Kidney epithelial cell (primary cell): ENCODE data around the gene COL5A2. TPM values are rescaled to one million over a fixed set of nuclear protein-coding genes. Genes with fewer than 3 reads are reported as not detected.

Experiments used
- DNase-seq: peaks from one replicate; pipeline ENCODE4 v3.0.0-alpha.2; 2010; ENCODE audit warnings: low read depth
- H3K27me3 ChIP-seq: 2 replicates; pipeline ENCODE4 v1.6.0; 2011; ENCODE audit warnings: low read length; ENCODE audit not compliant: control insufficient read depth, insufficient read depth
- H3K36me3 ChIP-seq: 2 replicates; pipeline ENCODE4 v1.5.1; 2011; ENCODE audit warnings: low read length; ENCODE audit not compliant: control insufficient read depth, insufficient read depth
- H3K4me3 ChIP-seq: 2 replicates; pipeline ENCODE4 v1.5.1; 2011; ENCODE audit warnings: low read depth, mild to moderate bottlenecking, control low read depth, low read length
- total RNA-seq: library from RNA; depleted of rRNA; stranded (reverse); fragments of >200 nt; gene quantifications from 2 replicates; pipeline ENCODE4 v1.2.3, GENCODE V29; 2015
- TF ChIP-seq, protein P1 (sequence below): IDR thresholded peaks from 2 replicates; pipeline ENCODE4 v1.5.1; 2011; ENCODE audit warnings: mild to moderate bottlenecking, moderate library complexity, low read length, control low read depth, inconsistent platforms; ENCODE audit not compliant: insufficient read depth, poor library complexity, severe bottlenecking

COL5A2 gene
- total RNA-seq, 1 donor from 2014 or later = 27.1 TPM

DNA sequence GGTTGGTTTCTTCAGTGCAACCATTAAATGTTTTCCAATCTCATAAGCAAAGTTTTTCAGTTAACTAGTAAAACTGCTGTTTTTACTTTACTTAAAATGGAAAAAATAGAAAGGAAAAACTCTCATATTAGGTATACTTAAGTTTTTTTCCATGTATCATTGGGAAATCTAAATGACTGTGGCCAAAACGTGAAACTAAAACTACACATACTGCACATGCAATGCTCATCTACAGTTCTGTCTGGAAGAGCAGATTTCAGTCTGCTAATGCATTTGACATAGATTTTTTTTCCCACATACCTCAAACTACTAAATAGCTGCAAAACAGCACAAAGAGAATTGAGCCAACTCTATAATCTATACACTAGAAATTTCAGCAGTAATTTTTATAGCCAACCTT lies 62.6 kb downstream of the COL5A2 start:
- TF ChIP-seq, protein P1, sequence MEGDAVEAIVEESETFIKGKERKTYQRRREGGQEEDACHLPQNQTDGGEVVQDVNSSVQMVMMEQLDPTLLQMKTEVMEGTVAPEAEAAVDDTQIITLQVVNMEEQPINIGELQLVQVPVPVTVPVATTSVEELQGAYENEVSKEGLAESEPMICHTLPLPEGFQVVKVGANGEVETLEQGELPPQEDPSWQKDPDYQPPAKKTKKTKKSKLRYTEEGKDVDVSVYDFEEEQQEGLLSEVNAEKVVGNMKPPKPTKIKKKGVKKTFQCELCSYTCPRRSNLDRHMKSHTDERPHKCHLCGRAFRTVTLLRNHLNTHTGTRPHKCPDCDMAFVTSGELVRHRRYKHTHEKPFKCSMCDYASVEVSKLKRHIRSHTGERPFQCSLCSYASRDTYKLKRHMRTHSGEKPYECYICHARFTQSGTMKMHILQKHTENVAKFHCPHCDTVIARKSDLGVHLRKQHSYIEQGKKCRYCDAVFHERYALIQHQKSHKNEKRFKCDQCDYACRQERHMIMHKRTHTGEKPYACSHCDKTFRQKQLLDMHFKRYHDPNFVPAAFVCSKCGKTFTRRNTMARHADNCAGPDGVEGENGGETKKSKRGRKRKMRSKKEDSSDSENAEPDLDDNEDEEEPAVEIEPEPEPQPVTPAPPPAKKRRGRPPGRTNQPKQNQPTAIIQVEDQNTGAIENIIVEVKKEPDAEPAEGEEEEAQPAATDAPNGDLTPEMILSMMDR = no peak
- no peak for DNase-seq
- Histone ChIP-seq H3K27me3 (no peaks in the 10 kb centered on the region), H3K36me3 (no peaks in the 10 kb centered on the region), H3K4me3 (no peak overlapping the region)

DNA sequence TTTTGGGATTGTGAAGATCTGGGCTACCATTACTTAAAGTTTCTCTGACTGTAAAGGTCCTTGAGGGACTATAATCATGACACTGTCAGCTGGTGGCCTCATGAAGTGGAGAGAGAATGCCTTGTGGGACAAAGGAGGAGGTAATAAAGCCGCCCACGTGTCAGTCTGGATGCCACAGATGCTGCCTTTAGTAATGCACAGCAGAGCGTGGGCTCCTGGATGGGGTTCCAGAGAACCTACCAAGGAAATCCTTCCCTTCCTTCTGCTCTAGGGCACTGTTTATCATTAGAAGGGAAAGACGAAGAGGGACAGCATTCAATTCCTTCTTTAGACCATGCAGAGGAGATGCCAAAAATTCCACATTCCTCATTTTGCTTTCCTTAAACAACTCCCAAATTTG lies 63.5 kb downstream of the COL5A2 start:
- DNase-seq = no peak
- Histone ChIP-seq H3K4me3 (no peak overlapping the region), H3K36me3 (no peaks in the 10 kb centered on the region), H3K27me3 (no peaks in the 10 kb centered on the region)
- TF ChIP-seq, protein P1 = no peak

DNA sequence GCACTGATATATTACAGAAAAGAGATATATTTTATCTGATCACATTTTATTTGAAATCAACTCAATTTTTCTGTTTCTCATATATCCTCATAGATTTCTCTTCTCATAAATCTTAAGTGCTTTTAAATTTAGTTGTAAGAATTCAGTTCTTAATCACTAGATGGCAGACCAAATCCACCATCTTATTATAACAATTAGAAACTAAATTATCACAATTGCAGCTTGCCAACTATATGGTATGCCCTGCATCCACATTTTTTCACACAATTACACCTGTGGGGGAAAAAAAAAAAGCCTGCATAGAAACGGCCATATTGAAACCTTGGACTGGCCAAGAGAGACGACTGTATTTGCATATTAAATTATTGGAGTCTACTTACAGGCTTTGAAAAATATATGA lies 64.4 kb downstream of the COL5A2 start:
- TF ChIP-seq, protein P1 = no peak
- no peak for DNase-seq
- no peaks in the 10 kb centered on the region for H3K36me3 ChIP-seq

DNA sequence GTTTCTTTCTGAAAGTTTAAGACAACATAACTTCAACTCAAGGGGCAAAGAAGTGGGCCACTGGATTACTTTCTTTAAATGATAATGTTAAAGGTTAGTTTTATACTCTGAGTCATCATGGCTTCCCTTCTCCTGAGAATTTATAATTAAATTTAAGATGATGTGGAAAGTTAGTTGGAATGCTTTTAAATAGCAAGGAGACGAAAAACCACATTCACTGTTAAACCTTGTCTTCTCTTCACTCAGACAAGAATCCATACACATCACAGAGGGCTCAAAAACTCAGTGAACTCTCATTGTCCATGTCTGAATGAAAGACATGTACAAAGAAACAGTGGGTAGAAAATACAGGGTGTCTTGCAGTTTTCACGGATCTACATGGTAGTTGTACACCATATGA lies 65.6 kb downstream of the COL5A2 start:
- Histone ChIP-seq H3K4me3 (no peak overlapping the region), H3K36me3 (no peaks in the 10 kb centered on the region), H3K27me3 (no peaks in the 10 kb centered on the region)
- TF ChIP-seq, protein P1 = no peak
- DNase-seq = no peak

More for the DNA sequence above, 64.4 kb downstream of the COL5A2 start:
- H3K4me3 ChIP-seq = no peak overlapping the region
- no peaks in the 10 kb centered on the region for H3K27me3 ChIP-seq

DNA sequence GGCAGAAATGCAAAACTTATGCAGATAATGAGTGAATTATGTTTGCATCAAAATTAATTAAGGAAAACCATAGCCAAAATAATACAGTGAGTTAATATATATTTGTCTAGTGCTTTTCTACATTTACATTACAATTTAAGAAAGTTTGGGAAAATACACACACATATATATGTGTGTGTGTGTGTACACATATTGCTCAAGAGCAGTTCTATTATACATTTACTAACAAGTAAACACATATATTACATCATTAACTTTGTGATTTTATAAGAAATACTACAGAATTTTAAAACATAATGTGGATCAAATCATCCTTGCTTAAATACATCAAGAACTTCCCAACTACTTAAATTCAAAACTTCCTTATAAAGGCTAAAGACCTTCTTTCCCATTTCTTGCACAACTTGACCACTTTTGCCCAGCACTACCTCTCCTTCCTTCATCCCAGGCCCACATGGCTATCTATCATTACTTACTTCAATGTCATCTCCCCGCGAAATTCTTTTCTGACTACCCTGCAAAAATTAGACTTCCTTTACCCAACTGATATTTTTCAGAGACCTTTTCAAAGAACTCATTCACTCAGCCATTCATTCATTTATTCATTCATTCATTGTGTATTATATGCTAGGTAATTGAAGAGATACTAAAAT lies 68.4 kb downstream of the COL5A2 start:
- DNase-seq = no peak
- TF ChIP-seq, protein P1 = no peak
- H3K36me3 ChIP-seq = no peaks in the 10 kb centered on the region
- H3K27me3 ChIP-seq = no peaks in the 10 kb centered on the region
- H3K4me3 ChIP-seq = no peak overlapping the region

DNA sequence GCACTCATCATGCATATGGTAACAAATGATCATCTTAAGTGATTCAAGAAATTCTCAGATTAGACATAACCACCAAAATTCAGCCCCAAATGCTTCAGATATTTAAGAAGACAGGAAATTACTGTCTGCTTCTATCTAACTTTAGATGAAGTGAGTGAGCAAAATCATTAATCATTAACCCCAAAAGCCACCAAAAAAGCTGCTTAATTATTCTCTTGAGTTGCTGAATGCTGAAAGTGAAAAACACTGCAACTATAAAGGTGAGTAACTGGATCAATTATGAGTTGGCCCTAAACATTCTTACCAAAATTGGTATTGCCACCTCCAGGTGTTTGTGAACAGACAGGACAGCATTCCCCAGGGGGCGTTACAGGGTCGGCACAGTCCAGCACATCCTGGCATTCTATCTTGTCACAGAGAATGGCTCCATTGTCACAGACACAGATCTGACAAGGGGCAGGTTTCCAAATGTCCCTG lies 69.6 kb downstream of the COL5A2 start:
- TF ChIP-seq, protein P1 = peak; percentile 9
- Histone ChIP-seq H3K27me3 (no peaks in the 10 kb centered on the region), H3K36me3 (no peaks in the 10 kb centered on the region), H3K4me3 (no peak overlapping the region)
- peak; percentile 23 for DNase-seq
